GM12891 (cell line): Measurements from ENCODE around the gene CD44.

Experiments used
- PAX5 ChIP-seq: IDR thresholded peaks from 2 replicates; pipeline ENCODE4 v1.6.1; 2011; ENCODE audit warnings: low read length, moderate library complexity, mild to moderate bottlenecking; ENCODE audit not compliant: insufficient read depth, severe bottlenecking
- POLR2A ChIP-seq: IDR thresholded peaks from 2 replicates; pipeline ENCODE4 v1.6.1; 2011; ENCODE audit warnings: low read depth, low read length, control low read depth
- POLR2AphosphoS5 ChIP-seq: IDR thresholded peaks from 2 replicates; pipeline ENCODE4 v1.6.1; 2011; ENCODE audit warnings: low read depth, low read length, control low read depth
- POU2F2 ChIP-seq: IDR thresholded peaks from 2 replicates; pipeline ENCODE4 v1.6.1; 2011; ENCODE audit warnings: low read depth, mild to moderate bottlenecking, control low read depth, low read length, moderate library complexity
- TAF1 ChIP-seq: IDR thresholded peaks from 2 replicates; pipeline ENCODE4 v1.6.1; 2011; ENCODE audit warnings: low read depth, low read length, control low read depth

DNA sequence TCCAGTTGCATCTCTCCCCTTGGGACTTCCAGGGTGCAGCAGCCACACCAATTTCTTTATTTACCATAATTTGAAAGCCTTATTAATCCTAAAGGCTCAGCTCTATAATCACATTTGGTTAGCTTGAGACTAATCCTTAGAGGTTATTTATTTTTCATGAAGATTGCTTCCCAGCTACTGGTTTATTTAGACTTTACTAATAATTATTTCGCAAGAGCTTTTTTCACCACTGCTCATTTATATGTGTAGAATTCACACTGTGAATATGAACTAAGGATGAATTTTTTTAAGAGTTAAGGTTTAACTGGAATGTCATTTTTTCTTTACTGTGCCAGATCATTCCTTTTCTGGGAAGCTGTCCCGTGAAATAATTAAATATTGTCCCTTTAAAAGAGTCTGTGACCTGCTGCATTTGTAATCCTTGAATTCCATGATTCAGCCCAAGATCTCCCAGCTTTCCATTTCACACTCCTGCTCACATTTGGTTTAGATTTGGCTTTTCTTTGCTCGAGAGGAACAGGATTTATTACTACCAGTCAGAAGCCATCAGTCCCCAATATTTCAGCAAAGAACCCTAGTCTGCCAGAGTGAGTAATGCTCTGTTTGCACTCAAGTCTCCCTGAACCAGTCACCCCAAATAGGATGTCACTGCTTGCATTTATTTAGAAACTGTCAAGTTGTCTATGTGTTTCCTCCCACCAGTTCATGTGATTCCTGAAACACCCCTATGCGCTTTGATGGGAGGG lies 4.4 kb upstream of the CD44 start:
- TF ChIP-seq PAX5 (no peak), POLR2AphosphoS5 (no peak), POLR2A (no peak), TAF1 (no peak), POU2F2 (no peak)
